SU-DHL-6 (cell line): ENCODE results near the gene SPRR2E.

Experiments
- CTCF ChIP-seq: fragments of 200-600 bp; sonication (generic); IDR thresholded peaks from one replicate; pipeline ENCODE4 v1.5.1; 2017; ENCODE audit warnings: antibody characterized with exemption, mild to moderate bottlenecking, low read length, moderate library complexity; ENCODE audit not compliant: insufficient read depth, poor library complexity, severe bottlenecking
- EZH2phosphoT487 ChIP-seq: fragments of 200-600 bp; sonication (generic), shearing (Covaris generic); conservative IDR thresholded peaks from 2 replicates; pipeline ENCODE4 v1.6.1; 2018; ENCODE audit warnings: mild to moderate bottlenecking, antibody characterized with exemption, low read length, moderate library complexity, mixed read lengths

- TF ChIP-seq CTCF: no peak
- TF ChIP-seq EZH2phosphoT487: no peak
Observed at GRCh38 chr1:153070243-153070642, 24.1 kb downstream of the SPRR2E start.
